GM12801 (cell line): ENCODE data around the gene SLC27A1.

ENCODE experiments used
- TF ChIP-seq, protein P1 (sequence below): IDR thresholded peaks from one replicate; pipeline ENCODE4 v1.5.1; 2011; ENCODE audit warnings: control low read depth; ENCODE audit not compliant: insufficient read length; ENCODE audit errors: extremely low read depth

The SLC27A1 gene

DNA sequence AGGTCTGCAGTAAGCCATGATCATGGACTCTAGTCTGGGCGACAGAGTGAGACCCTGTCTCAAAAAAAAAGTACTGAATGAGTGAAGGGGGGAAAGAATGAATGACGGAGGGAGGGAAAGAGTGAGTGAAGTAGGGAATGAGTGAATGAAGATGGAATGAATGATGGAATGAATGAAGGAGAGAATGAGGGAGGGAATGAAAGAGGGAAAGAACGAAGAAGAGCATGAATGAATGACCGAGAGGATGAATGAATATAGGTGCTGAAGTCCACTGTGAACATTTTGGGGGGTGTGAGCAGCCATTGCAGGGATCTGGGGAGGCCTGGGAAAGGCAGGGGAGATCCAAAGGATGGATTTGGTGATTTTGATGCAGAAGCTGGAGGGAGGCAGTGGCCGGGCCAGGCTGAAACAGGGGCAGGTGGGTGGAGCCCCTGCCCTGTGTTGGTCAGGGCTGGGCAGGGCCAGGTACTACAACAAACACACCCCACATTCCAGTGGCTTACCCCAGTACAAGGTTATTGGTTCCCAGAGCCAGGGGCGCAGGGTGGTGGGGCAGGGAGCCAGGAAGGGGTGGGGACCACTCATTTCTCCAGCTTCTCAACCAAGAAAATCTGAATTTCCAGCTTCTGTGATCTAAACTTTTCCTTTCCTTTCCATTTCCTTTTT is 14.3 kb downstream of the SLC27A1 start:
- TF ChIP-seq, protein P1, sequence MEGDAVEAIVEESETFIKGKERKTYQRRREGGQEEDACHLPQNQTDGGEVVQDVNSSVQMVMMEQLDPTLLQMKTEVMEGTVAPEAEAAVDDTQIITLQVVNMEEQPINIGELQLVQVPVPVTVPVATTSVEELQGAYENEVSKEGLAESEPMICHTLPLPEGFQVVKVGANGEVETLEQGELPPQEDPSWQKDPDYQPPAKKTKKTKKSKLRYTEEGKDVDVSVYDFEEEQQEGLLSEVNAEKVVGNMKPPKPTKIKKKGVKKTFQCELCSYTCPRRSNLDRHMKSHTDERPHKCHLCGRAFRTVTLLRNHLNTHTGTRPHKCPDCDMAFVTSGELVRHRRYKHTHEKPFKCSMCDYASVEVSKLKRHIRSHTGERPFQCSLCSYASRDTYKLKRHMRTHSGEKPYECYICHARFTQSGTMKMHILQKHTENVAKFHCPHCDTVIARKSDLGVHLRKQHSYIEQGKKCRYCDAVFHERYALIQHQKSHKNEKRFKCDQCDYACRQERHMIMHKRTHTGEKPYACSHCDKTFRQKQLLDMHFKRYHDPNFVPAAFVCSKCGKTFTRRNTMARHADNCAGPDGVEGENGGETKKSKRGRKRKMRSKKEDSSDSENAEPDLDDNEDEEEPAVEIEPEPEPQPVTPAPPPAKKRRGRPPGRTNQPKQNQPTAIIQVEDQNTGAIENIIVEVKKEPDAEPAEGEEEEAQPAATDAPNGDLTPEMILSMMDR = no peak

DNA sequence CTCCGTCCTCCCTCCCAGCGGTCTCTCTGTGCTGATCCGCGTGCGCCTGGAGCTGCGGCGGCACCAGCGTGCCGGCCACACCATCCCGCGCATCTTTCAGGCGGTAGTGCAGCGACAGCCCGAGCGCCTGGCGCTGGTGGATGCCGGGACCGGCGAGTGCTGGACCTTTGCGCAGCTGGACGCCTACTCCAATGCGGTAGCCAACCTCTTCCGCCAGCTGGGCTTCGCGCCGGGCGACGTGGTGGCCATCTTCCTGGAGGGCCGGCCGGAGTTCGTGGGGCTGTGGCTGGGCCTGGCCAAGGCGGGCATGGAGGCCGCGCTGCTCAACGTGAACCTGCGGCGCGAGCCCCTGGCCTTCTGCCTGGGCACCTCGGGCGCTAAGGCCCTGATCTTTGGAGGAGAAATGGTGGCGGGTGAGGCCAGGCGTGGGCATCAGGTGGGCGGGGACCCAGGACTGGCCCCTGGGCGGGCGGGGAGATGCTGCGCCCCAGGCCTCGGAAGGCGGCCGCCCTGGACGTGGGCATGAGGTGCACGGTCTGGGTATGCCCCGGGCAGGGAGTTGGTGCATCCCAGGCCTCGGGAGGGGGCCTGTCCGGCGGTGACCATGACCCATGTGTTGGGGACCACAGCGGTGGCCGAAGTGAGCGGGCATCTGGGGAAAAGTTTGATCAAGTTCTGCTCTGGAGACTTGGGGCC is 16.4 kb downstream of the SLC27A1 start:
- TF ChIP-seq, protein P1 = no peak

DNA sequence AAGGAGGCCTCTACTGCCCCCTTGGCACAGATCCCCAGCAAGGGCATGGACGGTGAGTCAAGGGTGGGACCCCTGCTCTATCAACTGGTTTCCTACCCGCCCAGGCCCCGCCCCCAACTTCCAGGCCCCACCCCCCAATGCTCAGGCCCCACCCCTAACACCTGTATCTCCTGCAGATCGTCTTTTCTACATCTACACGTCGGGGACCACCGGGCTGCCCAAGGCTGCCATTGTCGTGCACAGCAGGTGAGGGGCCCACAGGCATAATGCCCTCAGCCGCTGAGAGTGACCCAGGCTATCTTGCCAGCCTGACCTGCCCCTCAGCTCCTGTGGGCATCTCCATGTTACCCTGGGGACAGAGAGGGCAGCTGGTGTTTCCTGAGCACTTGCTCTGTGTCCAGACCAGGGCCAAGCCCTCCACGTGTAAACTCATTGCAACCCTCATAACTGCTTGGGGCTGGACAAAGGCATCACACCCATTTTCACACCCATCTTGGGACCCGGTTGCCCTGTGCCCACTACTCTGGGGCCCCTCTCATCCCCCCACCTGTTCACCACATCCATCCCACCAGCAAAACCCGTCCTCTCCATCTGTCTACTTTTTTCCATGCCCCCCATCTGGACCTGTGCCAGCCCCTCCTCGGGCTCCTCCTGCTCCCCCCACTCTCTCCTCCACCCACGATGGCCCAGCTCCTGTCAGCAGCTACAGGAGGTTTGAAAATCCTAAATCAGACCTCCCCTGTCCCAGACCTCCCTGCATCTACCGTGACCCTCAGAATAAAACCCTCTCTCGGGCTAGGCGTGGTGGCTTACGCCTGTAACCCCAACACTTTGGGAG is 17.2 kb downstream of the SLC27A1 start:
- TF ChIP-seq, protein P1 = no peak

DNA sequence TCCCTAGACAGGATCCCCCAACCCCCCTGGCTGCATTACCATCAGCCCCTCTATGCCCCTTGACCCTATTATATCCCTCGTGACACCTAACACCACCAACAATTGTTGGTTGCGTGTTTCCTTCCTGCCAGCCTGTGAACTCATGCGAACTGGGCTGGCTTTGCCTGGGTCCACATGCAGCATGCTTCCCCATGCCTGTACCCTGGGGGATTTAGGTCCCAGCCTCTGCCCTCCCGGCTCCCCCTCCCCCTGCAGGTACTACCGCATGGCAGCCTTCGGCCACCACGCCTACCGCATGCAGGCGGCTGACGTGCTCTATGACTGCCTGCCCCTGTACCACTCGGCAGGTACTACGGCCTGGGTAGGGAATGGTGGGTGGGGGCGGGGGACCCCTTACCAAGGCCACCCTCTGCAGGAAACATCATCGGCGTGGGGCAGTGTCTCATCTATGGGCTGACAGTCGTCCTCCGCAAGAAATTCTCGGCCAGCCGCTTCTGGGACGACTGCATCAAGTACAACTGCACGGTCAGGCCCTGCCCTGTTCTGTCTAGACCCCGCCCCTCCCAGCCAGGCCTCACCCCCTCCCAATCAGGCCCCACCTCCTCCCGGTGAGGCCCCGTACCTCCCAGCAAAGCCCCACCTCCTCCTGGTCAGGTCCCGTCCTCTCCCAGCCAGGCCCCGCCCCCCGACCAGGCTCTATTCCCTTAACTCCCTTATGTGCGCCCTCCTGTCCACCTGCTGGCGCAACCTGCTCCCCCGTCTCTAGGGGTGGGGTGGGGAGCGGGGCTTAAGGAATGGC is 18.5 kb downstream of the SLC27A1 start:
- TF ChIP-seq, protein P1 = no peak

DNA sequence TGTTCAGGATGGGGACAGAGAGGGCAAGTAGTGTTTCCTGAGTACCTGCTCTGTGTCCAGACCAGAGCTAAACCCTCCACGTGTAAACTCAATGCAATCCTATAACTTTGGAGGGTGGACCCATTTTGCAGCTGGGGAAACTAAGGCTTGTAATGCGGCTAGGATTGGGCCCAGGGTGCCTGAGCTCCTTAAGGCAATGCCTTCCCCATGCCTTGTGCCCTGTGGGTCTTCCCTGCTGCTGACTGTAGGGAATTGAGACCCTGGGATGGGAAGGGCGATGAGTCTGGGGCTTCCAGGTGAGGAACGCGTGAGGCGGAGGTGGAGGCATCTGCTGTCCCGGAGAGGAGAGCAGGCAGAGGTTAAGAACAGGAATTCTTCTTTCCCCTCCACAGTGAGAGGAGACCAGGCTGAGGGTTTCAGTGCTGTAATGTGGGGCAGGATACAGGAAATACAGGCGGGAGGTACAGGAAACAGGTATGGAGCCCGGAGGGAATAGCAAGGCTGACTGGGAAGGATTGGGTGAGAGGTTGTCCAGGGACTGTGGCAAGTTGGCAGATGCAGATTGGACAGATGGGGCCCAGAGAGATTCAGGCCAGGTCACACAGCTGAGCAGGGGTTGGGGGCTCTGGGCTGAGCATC is 19.2 kb downstream of the SLC27A1 start:
- TF ChIP-seq, protein P1 = no peak

DNA sequence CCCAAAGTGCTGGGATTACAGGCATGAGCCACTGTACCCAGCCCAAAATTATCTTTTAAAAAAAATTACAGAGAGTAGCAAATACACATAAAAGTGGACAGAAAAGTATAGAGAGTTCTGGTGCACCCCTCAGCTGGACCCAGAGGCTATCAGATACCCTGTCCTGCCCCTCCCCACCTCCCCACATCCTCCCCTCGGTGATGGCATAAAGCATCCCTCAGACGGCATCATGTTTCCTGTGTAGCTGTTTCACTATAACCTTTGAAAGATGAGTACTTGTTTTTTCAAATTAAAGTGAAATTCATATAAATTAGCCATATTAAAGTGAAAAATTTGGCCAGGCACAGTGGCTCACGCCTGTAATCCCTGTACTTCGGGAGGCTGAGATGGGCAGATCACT is 20.1 kb downstream of the SLC27A1 start:
- TF ChIP-seq, protein P1 = no peak
